SIG-M5 (cell line): Measurements from ENCODE around the gene MAP7D3.
"Not testable (repeated sequence)": the region's sequence is repeated elsewhere in the genome, so short reads cannot be mapped to it uniquely, and the experiment has no call there.

ENCODE experiments used
- DNase-seq: peaks from one replicate; lab custom pipeline; 2025; lab: John Stamatoyannopoulos, UW

Gene MAP7D3

DNA sequence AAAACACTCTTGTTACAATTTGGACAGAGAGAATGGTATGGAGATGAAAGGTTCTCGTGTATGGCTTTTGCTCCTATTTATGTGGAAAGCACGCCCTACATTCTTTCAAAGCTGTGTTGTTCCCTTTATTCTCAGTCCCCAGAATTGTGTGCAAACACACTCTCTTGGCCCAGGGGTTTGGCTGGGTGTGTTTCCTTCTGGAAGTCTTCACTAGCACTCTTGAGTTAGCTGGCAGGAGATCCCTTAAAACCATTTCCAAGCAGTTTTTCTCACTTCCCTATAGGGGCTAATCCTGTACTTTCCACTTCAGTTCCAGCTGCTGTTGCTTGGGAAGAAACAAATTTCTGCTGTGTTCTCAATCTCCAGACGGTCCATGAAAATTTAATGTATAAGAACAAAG lies 68.8 kb downstream of the MAP7D3 start:
- no peak for DNase-seq

DNA sequence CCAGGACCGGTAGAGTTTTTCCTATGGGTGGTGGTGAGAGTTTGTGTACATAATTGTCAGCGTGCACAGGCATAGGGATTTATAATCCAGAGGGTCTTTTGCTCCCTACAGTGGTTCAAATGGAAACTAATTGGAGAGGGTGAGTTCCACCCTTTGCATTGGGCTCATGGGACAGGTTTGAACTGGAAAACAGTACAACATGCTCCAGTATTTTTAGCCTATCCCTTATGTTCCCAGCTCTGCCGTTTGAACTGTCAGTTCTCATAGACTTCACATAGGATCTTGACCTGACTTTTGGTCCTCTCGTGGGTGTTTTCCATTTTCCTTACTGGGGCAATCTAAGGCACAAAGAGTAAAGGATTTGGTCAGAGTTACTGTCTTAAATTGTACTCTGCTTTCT lies 72.1 kb downstream of the MAP7D3 start:
- no peak for DNase-seq

DNA sequence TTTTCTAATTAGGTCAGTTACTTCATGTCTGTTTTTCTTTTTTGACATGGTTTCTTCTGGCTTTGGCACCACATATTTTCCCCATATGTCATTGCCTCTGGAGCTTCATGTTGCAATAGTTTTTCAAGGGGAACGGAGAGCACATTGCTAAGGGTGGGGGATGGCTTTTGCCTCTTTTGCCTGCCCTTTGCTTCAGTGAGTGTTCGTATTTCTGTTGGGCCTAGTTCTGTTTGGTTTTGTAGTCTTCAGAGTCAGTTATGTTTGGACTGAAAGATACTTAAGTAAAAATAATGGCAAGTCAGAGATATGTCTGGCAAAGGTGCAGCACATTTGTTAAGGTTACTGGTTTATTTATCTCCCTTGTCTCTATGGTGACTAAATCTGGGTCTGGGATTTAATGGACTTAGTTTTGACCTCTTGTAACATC lies 74.8 kb downstream of the MAP7D3 start:
- DNase-seq: no peak

DNA sequence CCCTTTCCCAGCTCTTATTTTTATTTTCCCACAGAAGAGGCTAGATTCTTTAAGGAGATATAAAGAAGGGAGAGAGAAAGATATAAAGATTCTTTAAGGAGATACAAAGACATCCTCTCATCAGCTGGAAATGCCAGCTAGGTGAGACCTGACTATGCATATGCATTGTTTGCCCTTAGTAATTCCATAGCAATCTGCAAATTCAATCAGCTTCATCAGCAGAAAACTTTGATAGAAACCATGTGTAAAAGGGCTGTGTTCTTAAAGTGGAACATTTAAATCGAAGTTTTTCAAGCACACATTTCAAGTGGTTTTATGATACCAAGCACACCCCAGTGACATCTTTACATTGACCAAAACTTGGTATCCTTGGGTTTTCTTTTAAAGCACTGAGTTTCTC lies 79.8 kb downstream of the MAP7D3 start:
- no peak for DNase-seq

DNA sequence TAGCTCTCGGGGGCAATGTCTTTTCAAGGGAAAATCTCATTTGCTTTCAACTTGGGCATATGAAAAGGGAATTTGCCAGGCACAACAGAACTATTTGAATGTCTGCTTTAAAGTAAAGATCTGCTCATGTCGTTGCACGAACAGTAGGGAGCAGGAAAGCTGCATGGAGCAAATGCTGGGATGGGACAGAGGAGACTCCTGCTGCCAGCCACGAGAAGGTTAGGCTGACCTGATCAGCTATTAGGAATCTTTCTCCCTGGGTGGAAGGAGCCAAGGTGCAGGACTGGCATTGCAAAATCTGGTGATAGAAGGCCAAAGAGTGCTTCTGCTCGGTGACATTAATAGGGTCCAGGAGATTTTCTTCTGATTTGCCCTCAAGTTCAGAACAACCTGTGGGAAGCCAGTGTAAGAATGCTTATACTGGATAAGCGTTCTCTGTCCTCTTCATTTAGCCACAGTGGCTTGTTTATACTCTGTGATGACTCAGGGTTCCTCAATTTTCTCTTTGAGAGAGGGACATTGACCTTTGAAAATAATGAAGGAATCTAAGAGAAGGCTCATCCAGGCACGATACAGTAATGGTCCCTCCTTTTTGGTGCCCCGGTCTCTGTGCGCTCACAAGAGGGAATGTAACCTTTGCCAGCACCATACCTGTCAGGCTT lies 80.9 kb downstream of the MAP7D3 start:
- DNase-seq: no peak

DNA sequence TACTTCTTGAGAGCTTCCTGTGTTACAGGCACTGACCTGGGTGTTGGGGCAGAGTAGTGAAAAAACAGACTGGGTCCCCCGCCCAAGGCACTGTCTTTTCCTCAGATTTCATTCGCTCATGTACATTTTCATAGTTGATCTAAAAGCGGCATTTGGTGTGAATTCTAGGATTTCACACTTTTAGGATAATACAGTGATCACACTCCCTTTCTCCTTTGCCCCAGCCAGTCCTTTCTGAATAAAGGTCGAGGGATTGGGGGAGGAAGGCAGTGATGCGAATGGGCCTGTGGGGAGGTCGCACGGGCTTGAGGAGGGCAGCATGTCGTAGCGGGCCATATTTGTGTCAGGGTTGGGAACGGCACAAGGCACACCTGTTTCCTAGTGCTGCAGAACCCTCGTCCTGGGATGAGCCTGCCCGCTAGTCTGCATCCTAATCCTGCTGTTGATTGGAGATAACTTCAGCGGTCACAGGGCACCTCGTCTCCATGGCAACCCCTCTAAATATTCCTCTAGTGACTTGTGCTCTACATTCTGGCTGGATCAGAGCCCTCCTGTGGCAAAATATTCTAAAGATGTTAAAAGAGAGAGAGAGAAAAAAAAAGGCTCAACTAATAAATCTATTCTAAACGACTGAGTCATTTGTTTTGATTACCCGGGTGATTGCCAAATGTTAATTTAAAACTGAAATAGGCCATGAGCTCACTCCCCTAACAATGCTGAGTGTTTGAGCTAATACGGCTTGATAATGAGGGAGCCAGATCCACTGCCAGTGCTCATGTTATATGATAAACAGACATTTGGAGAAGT lies 82.1 kb downstream of the MAP7D3 start:
- no peak for DNase-seq

DNA sequence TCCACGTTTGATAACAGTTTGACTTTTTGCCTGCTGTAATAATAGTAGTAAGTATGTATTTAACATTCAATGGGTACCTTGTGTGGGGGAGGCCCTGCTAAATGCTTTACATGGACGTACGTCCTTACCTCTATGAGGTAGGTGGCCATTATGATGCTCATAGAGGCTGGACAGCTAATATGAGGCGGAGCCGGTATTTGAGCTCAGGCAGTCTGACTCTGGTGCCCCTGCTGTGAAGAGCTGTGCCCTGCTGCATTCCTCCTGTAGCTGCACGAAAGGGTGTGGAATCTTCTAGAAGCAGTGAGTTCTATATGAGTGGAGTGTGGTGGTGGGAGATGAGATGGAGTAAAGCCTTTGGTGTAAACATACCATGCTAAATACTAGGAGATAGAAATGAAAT lies 83.2 kb downstream of the MAP7D3 start:
- DNase-seq: not testable (repeated sequence)

DNA sequence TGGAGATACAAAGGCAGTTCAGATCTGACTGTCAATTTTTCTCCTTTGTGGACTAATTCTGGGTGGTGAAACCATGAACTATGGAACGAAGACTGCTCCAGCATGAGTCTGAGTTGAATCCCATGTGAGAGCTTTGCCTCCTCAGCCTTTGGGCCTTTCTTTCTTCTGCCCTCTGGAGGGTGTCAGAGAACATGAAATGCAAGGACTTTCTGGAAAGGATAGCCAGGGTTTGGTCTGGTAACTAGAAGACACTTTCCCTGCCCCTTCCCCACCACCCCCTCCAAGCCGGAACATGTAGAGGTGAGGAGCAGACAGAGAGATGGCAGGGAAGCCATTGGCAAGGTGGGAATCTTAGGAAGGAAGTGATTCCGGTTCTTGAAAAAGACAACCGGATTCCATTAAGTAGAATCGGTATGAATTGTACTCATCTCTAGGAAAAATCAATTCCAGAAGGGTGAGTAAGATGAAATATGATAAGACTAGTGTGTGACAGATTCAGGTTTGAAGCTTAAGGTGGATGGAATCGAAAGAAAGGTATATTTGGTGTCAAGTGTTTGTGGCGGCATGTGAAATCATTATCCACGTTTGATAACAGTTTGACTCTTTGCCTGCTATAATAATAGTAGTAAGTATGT lies 84.9 kb downstream of the MAP7D3 start:
- DNase-seq: no peak

DNA sequence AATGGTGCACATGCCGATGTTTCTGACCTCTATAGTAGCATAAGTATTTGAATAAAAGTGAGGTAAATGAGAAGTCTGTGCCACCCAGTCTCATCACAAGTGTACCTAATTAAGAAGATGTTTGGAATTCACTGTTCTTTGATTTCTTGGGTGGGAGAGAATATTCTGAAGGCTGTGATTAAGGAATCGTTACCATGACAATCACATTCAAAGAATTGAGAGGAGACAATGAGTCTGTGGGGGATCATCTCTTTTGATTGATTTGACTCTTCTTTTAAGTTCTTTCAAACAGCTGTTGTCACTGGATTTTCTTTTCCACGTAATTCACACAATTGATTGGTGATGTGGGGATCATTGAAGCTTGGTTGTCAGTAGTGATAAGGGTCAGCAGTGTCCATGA lies 85.8 kb downstream of the MAP7D3 start:
- no peak for DNase-seq

DNA sequence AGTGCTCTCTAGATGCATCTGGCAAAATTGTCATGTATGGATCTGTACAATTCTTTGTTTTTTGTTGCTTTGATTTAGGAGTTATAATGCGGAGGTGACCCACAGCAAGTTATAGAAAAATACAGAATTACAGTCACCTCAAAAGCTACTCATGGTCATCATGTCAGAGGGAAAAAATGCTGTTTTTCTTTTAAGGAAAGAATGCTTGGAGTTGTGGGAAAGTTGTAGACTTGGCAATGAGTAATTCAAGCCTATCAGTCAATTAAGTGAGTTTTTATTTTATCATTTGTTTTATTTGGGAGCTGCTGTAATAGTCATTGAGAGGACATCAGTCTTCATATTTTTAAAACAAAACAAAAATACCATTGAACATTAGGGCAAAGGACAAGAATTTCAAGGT lies 87.5 kb downstream of the MAP7D3 start:
- no peak for DNase-seq
